IMR-90 (cell line): ENCODE data around the gene ABHD5. TPM values are rescaled to one million over a fixed set of nuclear protein-coding genes. Genes with fewer than 3 reads are reported as not detected.

Experiments used
- ATAC-seq: fragments of 200-7000 bp; cut with Tn5 transposase; 2 replicates; pipeline ENCODE4 v1.9.1; 2020; ENCODE audit warnings: low read depth, mild to moderate bottlenecking, moderate library complexity
- BruUV-seq: library from RNA; stranded (reverse); fragments of 400-500 nt; replicated peaks from 2 replicates; lab custom pipeline; 2021; lab: Mats Ljungman, UMichigan
- CTCF ChIA-PET: fragments of 300-600 bp; formaldehyde crosslinking; extraction: SDS; loops from one replicate; lab custom pipeline; 2021; ENCODE audit warnings: antibody characterized with exemption; lab: Yijun Ruan, JAX
- POLR2A ChIA-PET: fragments of 300-600 bp; sonication (Branson Sonifier 250); formaldehyde crosslinking; loops from one replicate; lab custom pipeline; 2022; ENCODE audit warnings: antibody characterized with exemption; ENCODE audit not compliant: unreplicated experiment; lab: Charles Lee
- DNase-seq: peaks from one replicate; pipeline ENCODE4 v3.0.0; 2013
- H2AFZ ChIP-seq: replicated peaks from 2 replicates; pipeline ENCODE3; 2013; ENCODE audit warnings: low read length, mild to moderate bottlenecking; ENCODE audit not compliant: poor library complexity
- H2AK5ac ChIP-seq: 2 replicates; pipeline ENCODE4 v1.6.1; 2013; ENCODE audit warnings: low read depth, low read length, inconsistent platforms
- H2AK9ac ChIP-seq: replicated peaks from 2 replicates; pipeline ENCODE3; 2013; ENCODE audit warnings: mild to moderate bottlenecking, low read depth, low read length, moderate library complexity; ENCODE audit not compliant: poor library complexity
- H2BK120ac ChIP-seq: 2 replicates; pipeline ENCODE4 v1.6.1; 2013; ENCODE audit warnings: low read depth, low read length, inconsistent platforms
- H2BK15ac ChIP-seq: 3 replicates; pipeline ENCODE4 v1.6.1; 2013; ENCODE audit warnings: low read depth, low read length, inconsistent platforms
- H2BK20ac ChIP-seq: 2 replicates; pipeline ENCODE4 v1.6.1; 2013; ENCODE audit warnings: low read depth, mild to moderate bottlenecking, inconsistent platforms, low read length, moderate library complexity
- H2BK5ac ChIP-seq: 2 replicates; pipeline ENCODE4 v1.6.1; 2013; ENCODE audit warnings: mild to moderate bottlenecking, low read depth, low read length, inconsistent platforms; ENCODE audit not compliant: poor library complexity, severe bottlenecking
- H3K14ac ChIP-seq: replicated peaks from 2 replicates; pipeline ENCODE4 v1.6.1; 2013; ENCODE audit warnings: low read depth, low read length, inconsistent platforms
- H3K18ac ChIP-seq: 2 replicates; pipeline ENCODE4 v1.6.1; 2013; ENCODE audit warnings: low read depth, low read length, control low read depth
- H3K23ac ChIP-seq: 2 replicates; pipeline ENCODE4 v1.6.1; 2013; ENCODE audit warnings: low read depth, low read length, inconsistent platforms
- H3K27ac ChIP-seq: 2 replicates; pipeline ENCODE4 v1.5.1; 2013; ENCODE audit warnings: mild to moderate bottlenecking, control low read depth, low read length; ENCODE audit not compliant: insufficient read depth
- H3K27me3 ChIP-seq: 2 replicates; pipeline ENCODE4 v1.6.1; 2013; ENCODE audit warnings: low read length; ENCODE audit not compliant: control insufficient read depth, insufficient read depth
- H3K36me3 ChIP-seq: 2 replicates; pipeline ENCODE4 v1.6.1; 2013; ENCODE audit warnings: low read length, mixed read lengths; ENCODE audit not compliant: control insufficient read depth, insufficient read depth
- H3K4ac ChIP-seq: 2 replicates; pipeline ENCODE4 v1.6.1; 2013; ENCODE audit warnings: low read depth, low read length, inconsistent platforms
- H3K4me1 ChIP-seq: 2 replicates; pipeline ENCODE4 v1.6.1; 2013; ENCODE audit warnings: low read length, mixed read lengths; ENCODE audit not compliant: control insufficient read depth, insufficient read depth
- H3K4me2 ChIP-seq: 2 replicates; pipeline ENCODE4 v1.6.1; 2013; ENCODE audit warnings: low read depth, mild to moderate bottlenecking, control low read depth, low read length, moderate library complexity
- H3K4me3 ChIP-seq: 2 replicates; pipeline ENCODE4 v1.5.1; 2013; ENCODE audit warnings: low read depth, mild to moderate bottlenecking, control low read depth, low read length, moderate library complexity; ENCODE audit not compliant: insufficient read depth
- H3K56ac ChIP-seq: 2 replicates; pipeline ENCODE4 v1.6.1; 2013; ENCODE audit warnings: low read length, inconsistent platforms; ENCODE audit not compliant: insufficient read depth; ENCODE audit errors: extremely low read depth
- H3K79me1 ChIP-seq, 2 experiments: 2 replicates each; pipeline ENCODE4 v1.6.1; 2013; ENCODE audit warnings: low read length in 2 of 2, inconsistent platforms in 1 of 2, low read depth in 1 of 2
- H3K9ac ChIP-seq: 2 replicates; pipeline ENCODE4 v1.6.1; 2013; ENCODE audit warnings: low read depth, low read length, control low read depth
- H3K9me1 ChIP-seq: 2 replicates; pipeline ENCODE4 v1.6.1; 2013; ENCODE audit warnings: low read length, inconsistent platforms; ENCODE audit not compliant: insufficient read depth
- H3K9me3 ChIP-seq: 2 replicates; pipeline ENCODE4 v1.6.1; 2013; ENCODE audit warnings: low read length; ENCODE audit not compliant: control insufficient read depth, insufficient read depth
- H4K20me1 ChIP-seq: 2 replicates; pipeline ENCODE4 v1.6.1; 2013; ENCODE audit warnings: low read length, inconsistent platforms; ENCODE audit not compliant: insufficient read depth
- H4K5ac ChIP-seq: 2 replicates; pipeline ENCODE4 v1.6.1; 2013; ENCODE audit warnings: mild to moderate bottlenecking, low read depth, low read length, control low read depth
- H4K8ac ChIP-seq, 2 experiments: 2 replicates each; pipeline ENCODE4 v1.6.1; 2013; ENCODE audit warnings: low read depth in 2 of 2, low read length in 2 of 2, control low read depth in 1 of 2, inconsistent platforms in 1 of 2
- H4K91ac ChIP-seq: 2 replicates; pipeline ENCODE4 v1.6.1; 2013; ENCODE audit warnings: low read depth, low read length, inconsistent platforms; ENCODE audit not compliant: insufficient read depth
- BHLHE40 ChIP-seq: fragments of 150-350 bp; IDR thresholded peaks from 2 replicates; pipeline ENCODE4 v1.6.1; 2016; ENCODE audit warnings: mild to moderate bottlenecking, low read depth, low read length
- CEBPB ChIP-seq: IDR thresholded peaks from 2 replicates; pipeline ENCODE4 v1.6.1; 2012; ENCODE audit warnings: low read depth, low read length, improper control_type of control experiment
- CHD1 ChIP-seq: IDR thresholded peaks from 2 replicates; pipeline ENCODE4 v1.6.1; 2012; ENCODE audit warnings: low read depth, low read length, improper control_type of control experiment
- FOS ChIP-seq: fragments of 150-350 bp; IDR thresholded peaks from 2 replicates; pipeline ENCODE4 v1.6.1; 2016; ENCODE audit warnings: low read depth, low read length
- MAFK ChIP-seq: IDR thresholded peaks from 2 replicates; pipeline ENCODE4 v1.6.1; 2012; ENCODE audit warnings: low read depth, low read length, improper control_type of control experiment
- MAZ ChIP-seq: IDR thresholded peaks from 2 replicates; pipeline ENCODE4 v1.6.1; 2012; ENCODE audit warnings: low read depth, mild to moderate bottlenecking, low read length, improper control_type of control experiment, moderate library complexity, borderline replicate concordance
- POLR2A ChIP-seq: IDR thresholded peaks from 2 replicates; pipeline ENCODE4 v1.6.1; 2012; ENCODE audit warnings: mild to moderate bottlenecking, low read depth, low read length
- RAD21 ChIP-seq: IDR thresholded peaks from 2 replicates; pipeline ENCODE4 v1.6.1; 2012; ENCODE audit warnings: low read length, improper control_type of control experiment
- RCOR1 ChIP-seq: IDR thresholded peaks from 2 replicates; pipeline ENCODE4 v1.6.1; 2012; ENCODE audit warnings: mild to moderate bottlenecking, low read length, improper control_type of control experiment; ENCODE audit not compliant: insufficient replicate concordance
- RFX5 ChIP-seq: IDR thresholded peaks from 2 replicates; pipeline ENCODE4 v1.8.0; 2012; ENCODE audit warnings: low read depth, mild to moderate bottlenecking, low read length, moderate library complexity
- SMC3 ChIP-seq: fragments of 150-350 bp; IDR thresholded peaks from 2 replicates; pipeline ENCODE4 v1.6.1; 2016; ENCODE audit warnings: low read depth, mild to moderate bottlenecking, antibody characterized with exemption, low read length, moderate library complexity
- WGBS, 2 experiments: methylation state at CpG; one replicate each; pipeline versions ENCODE4 v1.1.5 to v1.1.7; 2013; ENCODE audit warnings: missing lambda C conversion rate in 2 of 2; ENCODE audit not compliant: insufficient read length in 1 of 2; ENCODE audit errors: extremely low coverage in 2 of 2; 5-methylcytosine and 5-hydroxymethylcytosine counted together
- dilution Hi-C: fragments of 300-500 bp; cut with HindIII; formaldehyde crosslinking; loops from one replicate; pipeline ENCODE4 v1.14.3; 2018; ENCODE audit warnings: low sequenced_read_pairs; ENCODE audit not compliant: unreplicated experiment
- in situ Hi-C: fragments of 300-500 bp; cut with MboI; formaldehyde crosslinking; loops from 3 replicates; pipeline ENCODE4 v1.14.3; 2019; ENCODE audit warnings: low sequenced_read_pairs, inconsistent platforms, mixed read lengths
- intact Hi-C: fragments of 100-400 bp; cut with micrococcal nuclease; formaldehyde crosslinking; loops from 2 replicates; pipeline ENCODE4 v1.10.0; 2022
- polyA plus RNA-seq, 3 experiments: library from polyadenylated mRNA; depleted of rRNA; stranded (reverse); fragments of >200 nt; gene quantifications; 2 replicates each; pipeline ENCODE4 v1.2.3, GENCODE V29; 2012; ENCODE audit warnings: low replicate concordance in 1 of 3
- total RNA-seq: library from RNA; depleted of rRNA; stranded (reverse); fragments of >200 nt; gene quantifications from 2 replicates; pipeline ENCODE4 v1.2.3, GENCODE V29; 2012
- TF ChIP-seq, protein P1 (sequence below): fragments of 150-350 bp; IDR thresholded peaks from 2 replicates; pipeline ENCODE4 v1.6.1; 2016; ENCODE audit warnings: low read depth, mild to moderate bottlenecking, low read length, moderate library complexity, borderline replicate concordance
- TF ChIP-seq, protein P2 (sequence below): fragments of 150-350 bp; IDR thresholded peaks from 2 replicates; pipeline ENCODE4 v1.6.1; 2017; ENCODE audit warnings: mild to moderate bottlenecking, antibody characterized with exemption, low read length, low read depth

Gene ABHD5
- total and polyA plus RNA-seq, 2 of the 4 experiments (the other 2 are of a cell fraction): 15.8 to 33.2 TPM

DNA sequence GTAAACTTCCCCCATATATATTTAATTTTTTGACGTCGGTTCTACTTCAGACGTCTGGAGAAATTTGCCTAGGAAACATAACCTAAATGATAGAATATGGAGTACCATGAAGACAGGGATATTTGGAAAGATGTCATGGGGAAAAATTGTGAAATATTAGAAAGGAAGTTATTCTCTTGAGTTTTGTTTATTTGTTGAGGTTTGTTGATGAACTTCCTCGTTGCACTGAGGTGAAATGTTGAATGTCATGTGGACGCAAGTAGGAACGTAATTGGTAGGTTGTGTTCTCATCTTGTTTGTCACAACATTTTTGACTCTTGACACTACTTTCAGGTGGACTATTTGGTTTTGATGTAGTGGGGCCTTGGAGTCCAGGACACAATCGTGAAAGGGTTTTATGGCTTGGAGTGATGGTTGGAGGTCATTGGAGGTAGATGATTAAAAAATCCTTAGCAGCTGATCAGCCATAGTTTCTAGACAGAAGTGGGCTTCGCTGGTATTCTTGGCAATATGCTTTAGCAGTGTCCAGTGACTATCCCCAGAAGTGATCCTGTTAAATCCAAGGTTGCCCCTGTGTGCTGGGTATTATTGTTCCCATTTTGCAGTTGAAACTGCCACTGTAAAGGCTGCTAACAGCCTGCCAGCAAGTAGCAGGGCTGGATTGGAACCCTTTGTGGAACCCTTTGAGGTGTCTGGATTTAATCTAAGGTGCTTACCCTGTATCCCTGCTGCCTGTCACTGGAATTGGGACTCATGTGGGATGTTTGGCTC, 1.5 kb downstream of the ABHD5 start:
- Histone ChIP-seq H3K56ac (no peak overlapping the region), H3K27me3 (no peaks in the 10 kb centered on the region), H4K20me1 (no peaks in the 10 kb centered on the region; the same call in 1 of the 2 replicates), H3K4me1 (peaks cover 8% of the 10 kb centered on the region), H2AK9ac (no peak overlapping the region), H2BK5ac (no peak overlapping the region), H4K91ac (peak overlapping the region; percentile 6; the same call in 1 of the 2 replicates), H3K36me3 (peaks cover 1% of the 10 kb centered on the region; the same call in 1 of the 2 replicates), H3K9me1 (peaks cover 18% of the 10 kb centered on the region), H2BK15ac (no peak overlapping the region), H4K5ac (no peak overlapping the region), H3K14ac (no peak overlapping the region), H3K27ac (peak overlapping the region; percentile 35; the same call in 1 of the 2 replicates), H2BK20ac (no peak overlapping the region), H3K4me3 (peak overlapping the region; percentile 87), H3K79me1 (peaks cover 19 to 45% of the 10 kb centered on the region in 2 experiments), H3K23ac (peak overlapping the region; percentile 31; the same call in 1 of the 2 replicates), H2BK120ac (no peak overlapping the region), H3K9me3 (no peaks in the 10 kb centered on the region), H2AK5ac (peak overlapping the region; percentile 60; the same call in 1 of the 2 replicates), H3K18ac (no peak overlapping the region; the same call in 1 of the 2 replicates), H4K8ac (peak overlapping the region in 1 of 2 experiments; percentile 18; a peak in 2 of 4 replicates), H3K4ac (no peak overlapping the region), H3K4me2 (peak overlapping the region; percentile 56), H2AFZ (no peak overlapping the region), H3K9ac (peak overlapping the region; percentile 82; the same call in 1 of the 2 replicates)
- dilution Hi-C loops: no loop called here
- DNase-seq: no peak
- intact Hi-C loops: loop anchor here (5.0 kb wide), 3 partner anchors 150 to 470 kb away; no protein-coding TSS in a partner anchor
- BruUV-seq: no TSS peak
- in situ Hi-C loops: no loop called here
- POLR2A ChIA-PET: no interaction called here
- 100% methylated on average over 1 of the region's 8 CpGs; no CpG with 5 or more reads in 1 of the 2 experiments for WGBS, 2 experiments
- CTCF ChIA-PET: no interaction called here
- no peak for ATAC-seq
- TF ChIP-seq BHLHE40 (no peak), CHD1 (no peak), SMC3 (no peak), CEBPB (no peak), RAD21 (no peak), MAFK (no peak), MAZ (no peak), POLR2A (no peak), RCOR1 (no peak), RFX5 (no peak), FOS (no peak)
- TF ChIP-seq, protein P1, sequence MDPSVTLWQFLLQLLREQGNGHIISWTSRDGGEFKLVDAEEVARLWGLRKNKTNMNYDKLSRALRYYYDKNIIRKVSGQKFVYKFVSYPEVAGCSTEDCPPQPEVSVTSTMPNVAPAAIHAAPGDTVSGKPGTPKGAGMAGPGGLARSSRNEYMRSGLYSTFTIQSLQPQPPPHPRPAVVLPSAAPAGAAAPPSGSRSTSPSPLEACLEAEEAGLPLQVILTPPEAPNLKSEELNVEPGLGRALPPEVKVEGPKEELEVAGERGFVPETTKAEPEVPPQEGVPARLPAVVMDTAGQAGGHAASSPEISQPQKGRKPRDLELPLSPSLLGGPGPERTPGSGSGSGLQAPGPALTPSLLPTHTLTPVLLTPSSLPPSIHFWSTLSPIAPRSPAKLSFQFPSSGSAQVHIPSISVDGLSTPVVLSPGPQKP: no peak
- TF ChIP-seq, protein P2, sequence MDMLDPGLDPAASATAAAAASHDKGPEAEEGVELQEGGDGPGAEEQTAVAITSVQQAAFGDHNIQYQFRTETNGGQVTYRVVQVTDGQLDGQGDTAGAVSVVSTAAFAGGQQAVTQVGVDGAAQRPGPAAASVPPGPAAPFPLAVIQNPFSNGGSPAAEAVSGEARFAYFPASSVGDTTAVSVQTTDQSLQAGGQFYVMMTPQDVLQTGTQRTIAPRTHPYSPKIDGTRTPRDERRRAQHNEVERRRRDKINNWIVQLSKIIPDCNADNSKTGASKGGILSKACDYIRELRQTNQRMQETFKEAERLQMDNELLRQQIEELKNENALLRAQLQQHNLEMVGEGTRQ: no peak
